ENCODE results near the gene LTF.

DNA sequence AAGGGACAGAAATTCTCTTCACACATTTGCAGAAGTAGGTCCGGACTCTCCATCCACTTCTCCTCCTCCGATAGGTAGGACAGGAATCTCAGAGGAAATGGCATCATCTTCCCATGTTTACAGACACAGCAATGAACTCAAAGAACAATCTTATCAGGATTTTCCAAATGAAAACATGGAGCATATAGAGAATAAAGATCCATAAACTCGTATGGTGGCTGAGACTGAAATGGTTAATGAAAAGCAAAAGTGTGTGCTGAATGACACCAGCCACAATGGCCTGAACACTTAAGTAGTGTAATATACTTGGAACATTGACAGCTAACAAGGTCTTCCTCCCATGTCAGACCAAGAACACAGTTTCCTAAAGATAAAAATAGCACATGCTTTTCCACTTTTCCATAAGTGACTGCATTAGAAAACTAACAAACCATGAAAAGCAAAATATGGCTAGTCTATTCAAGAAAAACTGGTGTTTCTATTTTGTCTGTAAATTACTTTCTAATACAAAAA lies 51.9 kb downstream of the LTF start:
- TF ChIP-seq, protein P1, sequence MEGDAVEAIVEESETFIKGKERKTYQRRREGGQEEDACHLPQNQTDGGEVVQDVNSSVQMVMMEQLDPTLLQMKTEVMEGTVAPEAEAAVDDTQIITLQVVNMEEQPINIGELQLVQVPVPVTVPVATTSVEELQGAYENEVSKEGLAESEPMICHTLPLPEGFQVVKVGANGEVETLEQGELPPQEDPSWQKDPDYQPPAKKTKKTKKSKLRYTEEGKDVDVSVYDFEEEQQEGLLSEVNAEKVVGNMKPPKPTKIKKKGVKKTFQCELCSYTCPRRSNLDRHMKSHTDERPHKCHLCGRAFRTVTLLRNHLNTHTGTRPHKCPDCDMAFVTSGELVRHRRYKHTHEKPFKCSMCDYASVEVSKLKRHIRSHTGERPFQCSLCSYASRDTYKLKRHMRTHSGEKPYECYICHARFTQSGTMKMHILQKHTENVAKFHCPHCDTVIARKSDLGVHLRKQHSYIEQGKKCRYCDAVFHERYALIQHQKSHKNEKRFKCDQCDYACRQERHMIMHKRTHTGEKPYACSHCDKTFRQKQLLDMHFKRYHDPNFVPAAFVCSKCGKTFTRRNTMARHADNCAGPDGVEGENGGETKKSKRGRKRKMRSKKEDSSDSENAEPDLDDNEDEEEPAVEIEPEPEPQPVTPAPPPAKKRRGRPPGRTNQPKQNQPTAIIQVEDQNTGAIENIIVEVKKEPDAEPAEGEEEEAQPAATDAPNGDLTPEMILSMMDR (IDR thresholded peaks at IDR 0.05 in 2 of 3, conservative IDR thresholded peaks at IDR 0.05 in 1 of 3; ENCODE audit: borderline replicate concordance in 1 of 3, insufficient read depth in 1 of 3, low read depth in 2 of 3, low read length in 2 of 3), result no peak
- TF ChIP-seq POLR2A (IDR thresholded peaks at IDR 0.05; ENCODE audit: borderline replicate concordance, extremely low read depth, insufficient read depth, insufficient read length), result no peak
- no peak for TF ChIP-seq JUND (IDR thresholded peaks at IDR 0.05)
- TF ChIP-seq, protein P2, sequence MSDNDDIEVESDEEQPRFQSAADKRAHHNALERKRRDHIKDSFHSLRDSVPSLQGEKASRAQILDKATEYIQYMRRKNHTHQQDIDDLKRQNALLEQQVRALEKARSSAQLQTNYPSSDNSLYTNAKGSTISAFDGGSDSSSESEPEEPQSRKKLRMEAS (IDR thresholded peaks at IDR 0.05), result no peak
- TF ChIP-seq SP1 (IDR thresholded peaks at IDR 0.05; ENCODE audit: low read depth), result no peak
- TF ChIP-seq TCF7L2 (IDR thresholded peaks at IDR 0.05; ENCODE audit: borderline replicate concordance, extremely low read depth, insufficient read depth, insufficient read length), result no peak
